GM19324 (cell line): ENCODE results near the gene NAAA.
"Not testable (repeated sequence)": the region's sequence is repeated elsewhere in the genome, so short reads cannot be mapped to it uniquely, and the experiment has no call there.

Source experiments
- ATAC-seq: cut with Tn5 transposase; IDR thresholded peaks from one replicate; pipeline ENCODE4 v1.9.1; 2021; ENCODE audit warnings: mild to moderate bottlenecking, moderate library complexity; ENCODE audit not compliant: unreplicated experiment, low FRiP score

Gene NAAA

DNA sequence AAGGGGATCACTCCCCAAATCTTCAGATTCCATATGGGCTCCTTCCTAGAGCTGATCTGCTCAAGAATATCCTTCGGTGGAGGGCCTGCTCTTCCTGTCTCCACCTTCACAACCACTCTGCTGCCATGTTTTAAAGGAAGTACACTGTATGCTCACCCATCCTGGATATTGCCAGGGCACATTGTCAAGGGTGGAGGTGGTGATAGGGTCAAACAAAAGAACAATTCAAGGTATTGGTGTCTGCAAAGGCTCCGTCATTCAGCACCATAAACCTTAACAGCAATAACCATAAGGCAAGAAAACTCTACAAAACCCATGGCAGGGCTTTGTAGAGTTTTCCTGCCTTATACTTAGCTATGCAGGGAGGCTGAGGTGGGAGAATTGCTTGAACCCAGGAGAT is 18.9 kb downstream of the NAAA start:
- no peak for ATAC-seq

DNA sequence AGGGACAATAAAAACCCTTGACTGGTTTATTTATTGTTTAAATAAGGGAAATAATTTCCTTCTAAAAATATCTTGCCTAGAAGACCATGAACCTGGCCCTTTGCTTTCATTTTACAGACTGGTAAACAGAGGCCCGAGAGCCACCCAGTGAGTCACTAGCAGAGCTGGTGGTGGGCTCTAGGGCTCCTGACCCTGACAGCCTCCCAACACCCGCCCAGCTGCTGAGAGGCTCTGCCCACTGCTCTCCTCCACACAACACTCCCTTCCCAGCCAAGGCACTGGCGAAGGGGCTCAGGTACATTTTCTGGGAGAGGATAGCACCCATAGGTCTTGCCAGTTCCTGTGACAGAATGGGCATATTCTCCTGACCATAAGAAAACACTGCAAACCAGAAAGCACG is 20.5 kb downstream of the NAAA start:
- ATAC-seq, result no peak

DNA sequence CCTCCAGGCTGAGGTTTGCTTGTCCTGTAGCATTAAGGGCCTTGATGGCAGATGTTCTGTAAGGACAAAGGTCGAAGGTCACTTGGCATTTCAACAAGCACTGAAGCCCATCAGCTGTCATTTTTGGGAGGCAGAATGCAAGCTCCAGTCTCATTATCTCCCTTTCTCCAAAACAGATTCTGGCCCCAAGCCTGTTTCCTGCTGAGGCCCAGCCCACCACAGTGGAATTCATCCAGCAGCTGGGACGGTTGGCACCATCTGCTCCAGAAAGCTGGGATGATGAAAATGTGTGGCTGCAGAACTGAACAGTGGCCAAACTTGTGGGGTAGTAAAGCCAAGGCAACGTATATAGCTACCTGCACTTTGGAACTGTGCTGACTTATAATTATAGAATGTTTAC is 20.9 kb downstream of the NAAA start:
- no peak for ATAC-seq

DNA sequence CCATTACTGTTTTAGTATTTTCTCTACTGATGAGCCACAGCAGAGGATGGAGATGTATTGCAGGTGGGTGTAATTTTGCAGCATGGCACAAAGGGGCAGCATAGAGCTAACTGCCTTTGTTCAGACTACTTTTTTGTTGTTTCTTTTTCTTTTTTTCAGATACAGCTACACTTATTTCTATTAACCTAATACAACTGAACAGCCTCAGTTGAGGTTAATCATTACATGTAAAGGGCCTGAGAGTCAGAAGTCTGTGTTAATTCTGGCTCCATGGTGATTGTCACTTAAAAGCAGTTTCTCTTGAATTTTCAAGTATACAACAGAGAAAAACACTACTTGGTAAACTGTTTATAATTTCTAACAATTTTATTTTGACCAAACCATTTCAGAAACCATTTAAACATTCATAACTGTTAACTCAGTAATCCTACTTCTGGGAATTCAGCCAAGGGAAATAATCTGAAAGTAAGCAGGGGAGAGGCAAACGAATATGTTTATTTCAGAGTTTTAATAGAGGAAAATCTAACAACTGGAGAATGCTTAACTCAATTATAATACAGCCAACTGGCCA is 24.6 kb downstream of the NAAA start:
- no peak for ATAC-seq

DNA sequence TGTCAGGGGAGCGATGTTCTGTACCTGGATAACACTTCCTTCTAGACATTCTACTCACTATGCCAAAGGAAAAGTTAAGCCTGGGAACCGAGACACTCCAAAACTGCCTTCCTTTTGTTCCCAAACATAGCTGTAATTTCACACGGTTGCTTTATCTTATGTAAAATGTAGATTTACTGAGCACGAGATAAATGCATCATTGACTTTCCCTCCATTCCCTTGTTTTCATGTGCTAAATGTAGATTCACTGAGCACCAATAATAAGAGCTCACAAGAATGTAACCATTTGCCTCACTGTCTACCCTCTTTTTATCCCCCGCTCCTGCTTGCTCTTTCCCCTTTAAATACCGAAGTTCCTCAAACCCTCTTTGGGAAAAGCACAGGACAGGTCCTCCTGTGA is 27.8 kb downstream of the NAAA start:
- ATAC-seq, result no peak

DNA sequence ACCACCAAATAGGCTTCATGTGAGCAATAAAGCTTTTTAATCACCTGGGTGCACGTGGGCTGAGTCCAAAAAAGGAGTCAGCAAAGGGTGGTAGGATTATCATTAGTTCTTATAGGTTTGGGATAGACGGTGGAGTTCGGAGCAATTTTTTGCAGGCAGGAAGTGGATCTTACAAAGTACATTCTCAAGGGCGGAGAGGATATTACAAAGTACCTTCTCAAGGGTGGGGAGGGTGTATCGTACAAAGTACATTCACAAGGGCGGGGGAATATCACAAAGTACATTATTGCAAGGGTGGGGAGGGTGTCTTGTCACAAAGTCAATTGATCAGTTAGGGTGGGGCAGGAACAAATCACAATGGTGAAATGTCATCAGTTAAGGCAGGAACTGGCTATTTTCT is 30.0 kb downstream of the NAAA start:
- not testable (repeated sequence) for ATAC-seq

DNA sequence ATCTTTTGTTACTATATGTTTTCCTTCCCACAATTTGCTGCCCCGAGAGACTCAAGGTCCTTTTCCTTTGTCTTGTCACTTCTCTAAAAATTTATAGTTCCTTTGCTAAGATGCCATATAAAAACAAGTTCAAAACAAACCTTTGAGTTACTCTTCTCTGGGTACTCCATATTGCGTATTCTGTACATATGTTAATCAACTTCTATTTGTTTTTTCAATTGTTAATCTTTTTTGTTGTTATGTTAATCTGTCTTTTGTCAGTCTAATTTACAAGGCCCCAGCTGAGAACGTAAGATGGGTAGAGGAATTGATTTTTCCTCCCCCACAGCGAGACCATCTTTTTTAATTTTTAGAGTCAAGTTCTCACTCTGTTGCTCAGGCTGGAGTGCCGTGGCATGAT is 31.4 kb downstream of the NAAA start:
- ATAC-seq, result no peak

DNA sequence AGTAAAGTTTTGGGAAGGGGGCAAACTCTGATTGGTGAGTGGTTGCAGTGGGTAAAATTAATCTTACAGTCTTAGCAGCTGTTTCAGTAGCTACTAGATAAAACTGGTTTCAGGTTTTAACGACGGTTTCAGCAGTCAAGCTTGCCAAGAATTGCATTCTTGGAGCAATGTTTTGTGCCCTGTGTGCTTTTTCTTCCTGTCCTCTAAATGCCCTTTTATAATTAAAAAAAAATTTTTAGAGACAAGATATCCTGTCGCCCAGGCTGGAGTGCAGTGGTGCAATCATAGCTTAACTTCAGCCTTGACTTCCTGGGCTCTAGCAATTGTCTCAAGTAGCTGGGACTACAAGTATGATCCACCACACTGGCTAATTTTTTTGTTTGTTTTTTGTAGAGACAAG is 32.3 kb downstream of the NAAA start:
- ATAC-seq, result no peak

DNA sequence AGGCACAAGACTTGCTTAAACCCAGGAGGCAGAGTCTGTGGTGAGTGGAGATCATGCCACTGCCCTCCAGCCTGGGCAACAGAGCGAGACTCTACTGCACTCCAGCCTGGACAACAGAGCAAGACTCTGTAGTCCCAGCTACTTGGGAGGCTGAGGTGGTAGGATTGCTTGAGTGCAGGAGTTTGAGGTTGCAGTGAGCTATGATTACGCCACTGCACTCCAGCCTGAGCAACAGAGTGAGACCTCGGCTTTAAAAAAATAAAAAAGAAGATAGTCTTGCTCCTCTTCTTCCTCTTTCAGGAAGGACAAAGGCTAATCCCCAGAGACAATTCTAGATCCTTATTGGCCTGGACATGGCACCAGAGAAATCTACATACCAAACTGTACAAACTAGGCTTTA is 32.8 kb downstream of the NAAA start:
- no peak for ATAC-seq

DNA sequence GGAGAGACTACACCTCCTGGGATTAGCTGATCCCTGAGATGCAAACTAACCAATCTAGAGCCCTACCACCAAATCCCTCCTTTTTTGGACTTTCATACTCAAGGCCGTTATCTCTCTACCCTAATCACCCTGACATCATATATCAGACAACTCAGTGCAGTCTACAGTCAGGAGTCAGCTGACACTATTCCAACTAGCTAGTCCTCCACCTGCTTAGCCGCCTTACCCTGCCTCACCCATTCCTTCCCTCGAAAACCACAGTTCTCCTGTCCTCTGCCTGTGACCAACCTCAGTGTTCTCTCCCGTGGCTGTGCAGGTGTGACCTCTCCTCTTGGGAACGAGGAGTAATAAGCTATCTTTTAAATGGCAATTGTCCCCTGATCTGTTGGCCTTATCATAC is 36.7 kb downstream of the NAAA start:
- ATAC-seq, result no peak

DNA sequence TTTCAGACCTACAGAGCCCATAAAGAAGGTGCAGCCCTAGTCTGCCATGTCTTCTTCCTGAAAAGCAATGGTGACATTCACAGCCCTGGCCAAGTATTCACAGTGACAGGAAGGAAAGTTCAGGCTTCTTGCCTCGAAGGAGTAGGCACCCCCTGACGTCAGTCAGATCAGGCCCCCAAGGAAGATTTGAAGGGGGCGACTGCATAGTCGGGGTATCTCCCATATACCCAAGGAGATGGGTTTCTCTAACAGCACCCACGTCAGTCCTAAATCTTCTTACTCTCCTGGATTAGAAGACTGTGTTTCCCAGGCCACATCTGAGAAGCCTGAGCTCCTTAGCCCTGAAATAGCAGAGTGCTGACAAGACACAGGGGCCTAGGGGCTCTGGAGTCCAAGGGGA is 38.5 kb downstream of the NAAA start, which contains the start of gene PPEF2:
PPEF2 (minus strand) TSS at position 101 of the 400 bp plus-strand sequence. CDS start 6,127 bp downstream, outside the sequence.
- ATAC-seq, result no peak

DNA sequence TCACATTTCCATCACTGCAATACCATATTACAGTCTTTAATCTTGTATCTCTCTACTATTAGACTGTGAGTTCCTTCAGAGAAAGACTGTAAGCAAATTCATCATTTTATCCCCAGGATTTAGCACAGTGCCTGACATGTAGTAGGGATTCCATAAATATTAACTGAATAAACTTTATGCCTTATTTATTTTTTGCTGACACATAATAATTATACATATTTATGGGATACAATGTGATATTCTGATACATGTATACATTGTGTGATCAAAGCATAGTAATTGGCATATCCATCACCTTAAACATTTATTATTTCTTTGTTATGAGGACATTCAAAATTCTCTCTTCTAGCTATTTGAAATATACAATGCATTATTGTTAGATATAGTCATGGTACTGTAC is 42.3 kb downstream of the NAAA start:
- ATAC-seq, result no peak

DNA sequence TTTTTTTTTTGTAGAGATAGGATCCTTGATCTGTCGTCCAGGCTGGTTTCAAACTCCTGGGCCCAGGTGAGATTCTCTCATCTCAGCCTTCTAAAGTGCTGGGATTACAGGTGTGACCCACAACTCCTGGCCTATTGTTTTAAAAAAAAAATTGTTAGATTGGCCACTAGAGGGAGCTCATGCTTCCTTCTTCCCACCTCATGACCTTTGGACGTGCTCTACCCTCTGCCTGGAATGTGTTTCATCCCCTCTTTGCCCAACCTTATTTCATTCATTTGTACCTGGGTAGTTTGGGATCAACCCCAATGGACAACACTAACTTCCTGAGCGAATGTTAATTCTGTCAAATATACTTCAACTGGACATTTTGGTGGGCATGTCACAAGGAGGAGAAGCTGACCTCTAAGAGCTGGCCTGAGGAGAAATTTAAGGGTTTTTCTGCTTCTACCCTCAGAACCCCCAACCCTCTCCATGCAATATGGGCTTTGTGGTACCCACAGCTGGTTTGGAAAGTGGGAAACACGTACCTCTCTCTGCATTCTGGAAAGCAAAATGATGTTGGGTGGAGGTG is 45.0 kb downstream of the NAAA start:
- no peak for ATAC-seq

DNA sequence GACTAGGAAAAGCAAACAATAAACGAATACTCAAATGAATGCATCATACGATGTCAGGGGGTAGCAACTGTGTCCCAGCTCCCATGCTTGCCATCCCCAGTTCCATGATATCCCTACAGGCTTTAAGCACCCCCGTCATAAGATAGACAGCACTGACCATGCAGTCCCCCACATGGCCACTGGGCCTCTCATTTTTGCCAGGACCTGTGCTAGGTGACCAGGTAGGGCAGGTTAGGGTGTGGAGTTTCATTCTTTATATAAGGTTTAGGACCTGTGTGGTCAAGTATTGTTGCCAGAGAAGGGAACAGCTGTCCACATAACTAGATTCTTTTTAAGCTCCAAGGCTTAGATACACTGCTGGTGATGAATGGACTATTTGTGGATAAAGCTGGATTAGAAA is 48.3 kb downstream of the NAAA start:
- ATAC-seq, result no peak

DNA sequence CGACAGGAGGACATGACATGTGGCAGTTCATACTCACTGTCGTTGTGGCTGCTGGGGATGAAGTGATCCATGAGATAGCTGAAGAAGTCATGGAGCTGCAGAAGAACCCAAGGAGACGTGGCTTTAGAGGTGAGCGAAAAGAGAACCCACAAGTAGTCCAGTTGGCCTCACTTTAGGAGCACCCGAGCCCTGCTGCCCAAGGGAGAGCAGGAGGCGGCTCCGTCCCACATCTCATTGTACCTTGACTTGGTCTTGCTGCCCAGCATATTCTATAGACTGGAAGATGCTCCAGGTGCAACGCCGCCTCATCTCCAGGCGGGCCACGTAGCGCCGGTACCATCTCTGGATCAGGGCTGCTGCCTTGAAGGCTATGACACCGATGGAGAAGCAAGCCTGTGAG is 49.2 kb downstream of the NAAA start:
- ATAC-seq, result no peak

DNA sequence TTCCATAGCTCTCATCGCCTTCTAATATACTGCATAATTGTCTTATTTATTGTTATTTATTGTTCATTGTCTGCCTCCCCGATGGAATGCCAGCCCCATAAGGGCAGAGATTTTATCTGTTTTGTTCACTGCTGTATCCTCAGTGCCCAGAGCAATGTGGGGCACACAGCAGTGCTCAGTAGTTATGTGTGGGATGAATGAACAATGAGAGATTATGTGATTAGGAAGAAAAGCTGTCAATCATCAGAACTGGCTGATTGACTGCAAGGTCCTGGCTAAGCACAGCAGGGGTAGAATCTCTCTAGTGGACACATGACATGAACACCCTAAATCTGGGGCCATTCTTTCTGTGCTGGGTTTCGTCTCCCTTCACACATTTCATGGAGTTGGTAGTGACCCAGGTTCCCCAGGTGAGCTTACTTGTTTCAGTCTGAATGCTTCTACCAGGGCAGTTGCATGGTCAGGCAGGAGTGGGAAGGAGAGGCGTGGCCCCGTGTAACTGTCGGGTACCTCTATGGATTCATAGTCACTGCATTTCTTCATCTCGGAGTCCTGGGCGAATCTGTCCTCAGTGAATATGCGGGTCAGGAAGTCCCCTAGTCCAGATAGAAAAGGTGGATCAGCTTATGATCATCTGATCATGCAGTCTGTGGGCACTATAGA is 51.1 kb downstream of the NAAA start:
- ATAC-seq, result no peak

DNA sequence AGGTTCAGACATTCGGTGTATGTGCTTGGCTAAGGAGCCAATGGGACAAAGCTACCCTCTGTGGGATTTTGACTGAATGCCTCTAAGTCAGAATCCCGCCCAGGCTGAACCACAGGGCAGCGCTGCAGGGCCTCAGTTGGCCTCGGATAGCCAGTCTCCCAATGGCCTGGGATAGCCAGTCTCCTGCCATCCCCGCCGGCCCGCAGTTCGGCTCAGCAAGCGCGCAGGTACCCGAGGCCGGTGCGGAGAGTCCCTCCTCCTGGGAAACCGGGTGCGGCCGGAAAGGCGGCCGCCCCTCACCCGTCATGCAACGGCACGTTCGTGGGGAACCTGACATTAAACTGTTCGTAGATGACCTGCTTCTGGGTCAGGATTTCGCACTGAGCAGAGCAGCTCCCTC is 54.7 kb downstream of the NAAA start:
- no peak for ATAC-seq

DNA sequence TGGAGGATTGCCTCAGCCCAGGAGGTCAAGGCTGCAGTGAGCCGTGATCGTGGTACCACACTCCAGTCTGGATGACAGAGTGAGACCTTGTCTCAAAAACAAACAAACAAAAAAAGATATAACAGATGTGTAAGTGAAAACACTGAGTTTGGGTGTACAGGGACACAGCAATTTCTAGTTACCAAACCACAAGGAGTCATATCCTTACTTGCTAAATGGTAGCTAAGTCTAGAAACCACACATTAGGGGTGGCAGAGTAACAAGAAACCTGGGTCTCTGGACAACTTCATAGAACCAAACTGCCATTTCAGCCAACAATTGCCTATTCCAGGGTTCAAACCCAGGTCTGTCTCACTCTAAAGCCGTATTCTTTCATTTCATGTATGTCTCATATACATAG is 59.3 kb downstream of the NAAA start:
- ATAC-seq, result no peak

DNA sequence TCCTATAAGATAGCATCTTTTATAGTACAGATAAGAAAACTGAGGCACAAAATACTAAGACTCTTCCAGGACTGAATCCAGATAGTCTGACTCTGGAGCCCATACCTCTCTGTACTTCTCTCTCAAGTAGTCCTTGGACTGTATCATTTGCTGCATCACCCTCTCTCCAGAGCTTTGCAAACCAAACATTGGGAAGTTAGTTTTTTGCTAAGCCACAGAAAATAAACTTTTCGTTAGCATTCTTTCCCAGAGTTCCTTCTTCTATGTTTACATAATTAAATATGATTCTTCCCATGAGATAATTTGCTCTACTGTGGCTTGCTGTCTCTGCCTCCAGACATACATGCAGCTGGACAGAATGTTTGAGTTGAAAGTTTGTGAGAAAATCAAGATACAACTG is 60.5 kb downstream of the NAAA start:
- no peak for ATAC-seq

DNA sequence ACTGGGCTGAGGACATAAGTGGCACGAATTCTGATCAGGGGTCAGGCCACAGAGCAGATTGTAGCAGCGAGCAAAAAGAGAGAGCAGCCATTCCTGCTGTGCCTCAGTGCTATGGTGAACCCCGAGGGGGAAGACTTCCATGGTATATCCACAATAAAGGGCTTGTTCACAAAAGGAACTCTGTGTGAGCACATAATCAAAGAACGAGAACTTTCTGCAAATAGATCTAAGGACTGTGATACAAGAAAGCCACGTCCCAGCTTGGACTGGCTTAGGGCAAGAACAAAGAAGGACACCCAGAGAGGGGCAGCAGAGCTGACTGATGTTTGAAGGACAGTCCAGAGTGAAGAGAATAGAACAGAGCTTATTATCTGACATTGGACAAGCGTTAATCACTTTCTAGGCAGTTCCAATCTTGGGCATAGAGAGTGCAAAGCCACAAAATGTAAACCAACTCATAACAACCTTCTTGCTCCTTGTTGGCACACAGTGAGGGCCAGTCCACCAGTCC is 62.5 kb downstream of the NAAA start:
- no peak for ATAC-seq

DNA sequence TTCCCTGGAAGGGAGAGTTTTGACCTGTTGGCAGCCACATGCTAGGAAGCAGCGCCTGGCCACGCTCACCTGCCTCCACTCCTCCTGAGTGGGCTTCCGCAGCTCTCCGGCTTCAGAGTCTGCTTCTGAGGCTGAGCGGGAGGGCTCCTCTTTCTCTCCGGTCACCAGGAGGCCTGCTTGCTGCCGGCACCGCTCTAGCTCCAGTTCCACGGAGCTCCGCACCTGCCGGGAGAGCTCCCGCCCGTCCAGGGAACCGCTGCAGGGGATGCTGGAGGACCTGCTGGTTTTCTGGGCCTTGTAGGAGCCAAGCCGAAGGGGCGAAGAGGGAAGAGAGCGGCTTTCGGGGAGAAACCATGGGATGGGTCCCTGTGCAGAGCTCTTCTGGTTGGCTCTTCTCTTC is 64.6 kb downstream of the NAAA start:
- no peak for ATAC-seq

DNA sequence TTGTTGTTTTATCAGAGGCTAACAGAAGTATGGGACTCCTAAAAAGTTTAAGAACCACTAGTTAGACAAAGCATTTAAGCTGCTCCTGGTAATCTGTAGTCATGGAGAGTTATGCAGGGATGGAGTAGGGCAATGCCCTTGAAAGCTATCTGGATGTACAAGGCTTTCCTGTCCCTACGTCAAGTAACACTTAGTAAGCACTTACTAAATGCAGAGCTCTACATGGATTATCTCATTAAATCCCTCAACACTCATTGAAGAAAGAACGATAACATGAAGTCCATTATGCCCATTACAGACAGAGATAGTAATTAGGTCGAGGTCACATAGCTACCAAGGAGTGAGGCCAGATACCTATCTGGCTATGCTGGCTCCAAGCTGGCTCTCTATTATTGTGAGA is 71.7 kb downstream of the NAAA start:
- no peak for ATAC-seq
